ES-I3 (cell line): ENCODE measurements around the gene C22orf31.

Experiments used
- H3K36me3 ChIP-seq: 2 replicates; pipeline ENCODE4 v1.6.1; 2013; ENCODE audit warnings: mild to moderate bottlenecking, low read length, control low read depth, moderate library complexity; ENCODE audit not compliant: insufficient read depth
- H3K4me1 ChIP-seq: 2 replicates; pipeline ENCODE4 v1.6.1; 2013; ENCODE audit warnings: mild to moderate bottlenecking, control low read depth, low read length; ENCODE audit not compliant: insufficient read depth
- H3K9ac ChIP-seq: 2 replicates; pipeline ENCODE4 v1.6.1; 2013; ENCODE audit warnings: low read depth, mild to moderate bottlenecking, low read length, moderate library complexity
- H3K9me3 ChIP-seq: 2 replicates; pipeline ENCODE4 v1.6.1; 2013; ENCODE audit warnings: mild to moderate bottlenecking, low read length, moderate library complexity; ENCODE audit not compliant: control insufficient read depth, insufficient read depth

C22orf31 gene

DNA sequence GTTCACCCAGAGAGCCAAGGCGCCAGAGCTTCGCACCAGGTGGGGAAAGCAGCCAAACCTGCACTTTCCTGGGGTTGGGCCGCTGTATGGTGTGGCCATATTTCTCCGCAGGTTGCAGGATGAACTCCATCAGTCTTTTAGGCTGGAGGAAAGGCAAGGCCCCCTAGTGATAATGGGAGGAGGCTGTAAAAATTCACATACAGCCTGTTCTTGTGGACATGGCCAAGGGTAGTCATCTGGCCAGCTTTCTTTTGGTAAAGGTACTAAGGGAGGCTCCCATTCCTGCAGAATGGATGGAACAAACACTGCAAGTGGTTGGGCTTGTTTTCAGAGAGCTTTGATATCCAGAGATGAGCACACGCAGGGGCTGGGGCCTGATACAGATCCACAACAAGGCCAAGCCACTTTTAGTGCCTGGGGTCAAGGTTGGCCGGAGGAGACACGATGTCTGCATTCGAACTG lies 29.6 kb downstream of the C22orf31 start:
- H3K4me1 ChIP-seq = peaks cover 34% of the 10 kb centered on the region
- H3K9ac ChIP-seq = peak overlapping the region; percentile 14; the same call in 1 of the 2 replicates
- no peaks in the 10 kb centered on the region for H3K9me3 ChIP-seq
- H3K36me3 ChIP-seq = no peaks in the 10 kb centered on the region

DNA sequence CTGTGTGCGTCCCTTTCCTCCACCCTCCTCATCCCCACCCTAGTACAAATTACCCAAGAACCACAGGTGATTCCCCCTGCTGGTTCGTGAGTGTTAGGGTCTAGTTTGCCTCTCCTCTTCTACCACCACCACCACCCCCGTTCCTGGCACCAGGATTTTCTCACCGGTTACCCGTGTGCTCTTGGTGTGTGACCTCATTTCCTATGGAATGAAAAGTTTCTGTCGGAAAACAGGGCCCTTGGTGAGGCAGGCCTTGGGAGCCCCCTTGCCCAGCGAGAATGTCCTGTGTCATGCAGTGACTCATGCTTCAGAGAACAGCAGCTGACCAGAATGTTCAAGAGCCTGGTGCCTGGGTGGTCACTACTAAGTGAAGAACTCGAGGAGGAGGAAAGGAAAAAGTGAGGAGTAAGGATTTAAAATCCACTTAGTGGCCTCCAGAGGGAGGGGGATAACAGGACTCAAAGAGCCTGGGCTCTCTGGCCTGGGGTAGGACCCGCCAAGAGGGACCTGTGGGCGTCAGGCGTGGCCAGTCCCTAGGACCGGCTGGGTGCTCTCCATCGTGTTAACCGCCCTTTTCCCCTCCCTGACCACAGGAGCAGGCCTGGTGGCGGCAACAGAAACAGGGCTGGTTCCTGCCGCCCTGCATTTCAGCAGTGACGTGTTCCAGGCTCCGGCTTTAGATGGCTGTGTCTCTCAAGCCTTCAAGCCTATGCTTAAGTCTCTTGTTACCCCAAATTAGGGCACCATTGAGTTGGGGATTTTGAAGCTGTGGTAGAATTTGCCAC lies 30.2 kb downstream of the C22orf31 start:
- Histone ChIP-seq H3K9me3 (no peaks in the 10 kb centered on the region), H3K36me3 (no peaks in the 10 kb centered on the region; the same call in 1 of the 2 replicates), H3K9ac (peak overlapping the region; percentile 60), H3K4me1 (peaks cover 34% of the 10 kb centered on the region)

DNA sequence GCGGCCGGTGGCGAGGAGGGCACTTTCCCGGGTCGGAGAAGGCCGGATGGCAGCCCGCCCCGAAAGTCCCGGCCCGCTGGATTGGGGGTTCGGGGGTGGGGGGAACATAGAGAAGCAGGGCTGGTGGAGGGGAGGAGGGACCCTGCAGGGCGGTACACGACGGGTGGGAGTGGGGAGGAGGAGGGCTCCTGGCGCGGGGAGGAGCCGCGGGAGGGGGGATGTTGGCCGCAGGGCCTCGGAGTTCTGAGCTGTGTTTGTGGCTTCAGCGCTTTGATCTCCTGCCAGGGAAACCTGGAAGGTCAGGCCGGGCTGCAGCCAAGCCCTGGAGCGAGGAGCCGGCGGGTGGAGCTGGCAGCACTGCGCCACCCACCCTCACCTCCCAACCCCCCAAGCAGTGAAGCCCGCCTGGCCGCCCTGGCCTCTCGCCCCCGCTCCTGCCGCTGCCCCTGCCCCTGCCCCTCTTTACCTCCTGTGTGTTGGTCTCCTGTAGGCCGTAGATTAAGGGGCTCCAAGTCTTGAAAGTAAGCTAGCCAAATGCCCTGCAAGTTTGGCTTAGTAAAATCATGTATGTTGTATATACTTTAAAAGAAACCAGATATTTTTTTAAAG lies 30.9 kb downstream of the C22orf31 start:
- H3K9ac ChIP-seq = peak overlapping the region; percentile 60
- no peaks in the 10 kb centered on the region for H3K9me3 ChIP-seq
- peaks cover 34% of the 10 kb centered on the region for H3K4me1 ChIP-seq
- H3K36me3 ChIP-seq = no peaks in the 10 kb centered on the region; the same call in 1 of the 2 replicates

DNA sequence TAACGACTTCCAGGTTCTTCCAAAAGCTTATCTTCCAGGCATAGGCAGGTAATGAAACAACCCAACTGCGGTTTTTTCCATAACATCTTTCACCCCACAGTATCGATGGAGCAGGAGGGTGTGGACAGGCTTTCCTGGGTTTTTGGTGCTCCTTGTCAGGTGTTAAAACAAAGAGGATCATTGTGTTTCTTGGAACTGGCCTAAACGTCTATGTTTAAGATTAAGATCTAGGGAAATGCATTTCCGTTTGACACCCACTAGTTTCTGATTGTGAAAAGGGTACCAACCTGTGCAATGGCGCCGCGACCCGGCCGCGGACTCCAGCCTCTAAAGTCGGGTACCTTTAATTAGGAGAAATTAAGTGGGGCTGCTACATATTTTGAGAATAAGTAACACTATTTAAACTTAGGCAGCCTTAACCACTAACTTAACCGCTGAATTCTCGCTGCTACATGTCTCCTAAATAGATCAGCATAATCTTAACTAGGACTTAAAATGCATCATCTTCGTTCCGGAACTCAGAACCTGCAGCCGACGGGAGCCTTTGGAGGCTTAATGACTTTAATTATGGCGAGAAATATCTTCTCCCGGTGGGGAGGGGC lies 31.5 kb downstream of the C22orf31 start:
- Histone ChIP-seq H3K4me1 (peaks cover 34% of the 10 kb centered on the region), H3K9me3 (no peaks in the 10 kb centered on the region), H3K9ac (peak overlapping the region; percentile 60), H3K36me3 (no peaks in the 10 kb centered on the region; the same call in 1 of the 2 replicates)

DNA sequence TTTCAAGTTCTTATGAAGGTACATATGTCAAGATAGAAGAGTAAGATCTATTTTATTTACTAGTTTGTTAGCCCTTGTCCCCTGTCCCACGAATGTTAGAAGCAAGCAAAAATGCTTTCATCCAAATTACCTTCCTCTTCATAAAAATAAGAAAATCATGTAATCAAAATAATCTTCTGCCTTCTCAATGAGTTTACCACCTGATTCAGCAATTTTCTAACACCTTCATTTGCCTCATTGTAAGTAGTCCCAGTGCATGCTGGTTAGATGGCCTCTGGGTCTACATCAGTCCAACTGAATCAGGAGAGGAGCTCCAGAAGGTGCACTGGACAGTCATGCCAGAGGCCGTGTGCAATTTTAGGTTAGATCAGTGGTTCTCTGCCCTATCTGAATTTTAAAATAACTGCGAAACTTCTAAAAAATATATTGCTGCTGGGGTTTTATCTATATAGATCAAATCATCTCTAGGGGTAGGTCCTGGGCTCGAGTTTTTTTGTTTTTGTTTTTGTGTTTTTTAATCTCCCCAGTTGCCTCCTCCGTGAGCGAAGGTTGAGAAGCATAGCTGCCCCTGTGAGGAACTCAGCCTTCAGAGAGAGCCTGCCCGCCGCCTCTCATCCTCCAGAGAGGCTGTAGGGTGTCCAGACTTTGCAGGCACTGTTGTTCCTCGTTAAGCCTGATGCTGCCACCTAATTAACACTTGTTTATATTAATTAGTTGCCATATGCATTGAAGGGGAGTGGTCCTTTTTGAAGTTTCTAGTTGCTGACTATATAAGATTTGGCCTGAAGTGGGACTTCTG lies 32.2 kb downstream of the C22orf31 start:
- H3K9ac ChIP-seq = peak overlapping the region; percentile 60; the same call in 1 of the 2 replicates
- H3K4me1 ChIP-seq = peaks cover 34% of the 10 kb centered on the region
- no peaks in the 10 kb centered on the region; the same call in 1 of the 2 replicates for H3K36me3 ChIP-seq
- no peaks in the 10 kb centered on the region for H3K9me3 ChIP-seq

DNA sequence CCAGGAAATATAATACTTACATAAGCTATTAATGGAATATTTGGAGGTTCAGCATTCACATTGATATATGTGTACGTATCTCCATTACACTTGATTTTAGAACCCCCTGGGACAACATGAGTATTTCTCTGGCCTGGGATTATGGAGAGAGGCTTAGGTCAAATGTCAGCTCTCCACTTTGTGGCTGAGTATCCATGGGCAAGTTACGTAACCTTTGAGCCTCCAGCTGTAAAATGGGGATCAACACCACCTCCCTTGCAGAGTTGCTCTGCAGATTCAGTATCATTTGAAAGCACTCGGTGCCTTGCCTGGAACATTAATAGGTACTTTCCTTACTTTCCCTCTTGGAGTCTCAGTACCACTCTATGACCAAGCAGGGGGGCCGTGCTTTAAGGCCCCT lies 33.2 kb downstream of the C22orf31 start:
- Histone ChIP-seq H3K9ac (no peak overlapping the region), H3K4me1 (peaks cover 38% of the 10 kb centered on the region), H3K36me3 (no peaks in the 10 kb centered on the region; the same call in 1 of the 2 replicates), H3K9me3 (no peaks in the 10 kb centered on the region)

DNA sequence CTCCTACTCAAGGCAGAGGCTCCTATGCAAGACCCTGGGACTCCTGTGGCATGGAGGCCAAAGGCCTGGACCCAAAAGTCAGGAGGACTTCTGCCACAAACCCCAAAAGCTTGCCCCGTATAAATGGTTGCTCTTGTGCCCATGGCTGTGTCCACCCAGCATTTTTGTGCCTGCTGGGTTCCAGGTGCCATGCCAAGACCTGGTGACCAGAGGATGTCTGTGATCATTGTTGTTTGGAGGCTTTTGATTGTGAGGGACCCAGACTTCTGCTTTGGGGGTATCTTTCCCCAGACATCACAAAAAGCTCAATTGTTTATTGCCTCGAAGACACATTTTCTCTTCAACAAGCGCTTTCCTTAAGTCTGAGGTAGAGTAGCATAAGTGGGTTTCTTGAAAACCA lies 35.1 kb downstream of the C22orf31 start:
- no peak overlapping the region for H3K9ac ChIP-seq
- H3K9me3 ChIP-seq = no peaks in the 10 kb centered on the region
- H3K4me1 ChIP-seq = peaks cover 32% of the 10 kb centered on the region
- H3K36me3 ChIP-seq = no peaks in the 10 kb centered on the region; the same call in 1 of the 2 replicates

DNA sequence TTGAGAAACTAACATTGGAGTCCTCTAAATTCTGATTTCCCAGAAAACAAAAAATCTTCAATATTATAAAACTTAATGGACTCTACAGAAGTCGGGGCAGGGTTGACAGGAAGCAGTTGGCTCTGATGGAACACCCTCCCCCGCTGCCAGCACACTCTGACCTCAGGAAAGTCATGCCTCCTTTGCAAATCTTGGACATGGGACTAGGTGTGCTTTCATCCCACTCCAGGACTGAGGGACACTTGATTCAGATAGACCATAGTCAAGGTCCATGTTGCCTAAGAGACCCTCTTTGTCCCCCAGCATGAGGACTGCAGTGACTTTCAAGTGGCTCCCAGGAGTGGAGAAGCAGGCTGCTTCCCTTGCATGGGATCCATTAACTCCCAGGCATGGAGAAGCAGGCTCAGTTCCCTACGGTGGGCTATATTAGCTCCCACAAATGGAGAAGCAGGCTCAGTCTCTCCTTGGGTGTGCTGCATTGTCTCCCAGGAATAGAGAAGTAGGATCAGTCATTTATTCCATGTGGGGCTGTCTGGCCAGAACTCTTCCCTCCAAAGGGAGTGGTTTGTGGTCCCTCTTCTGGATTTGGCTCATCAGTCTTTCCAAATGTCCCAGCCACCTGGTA lies 38.3 kb downstream of the C22orf31 start:
- H3K9me3 ChIP-seq = 0 out of 2 replicates have a peak, but pooled peaks cover 3% of the 10 kb centered on the region
- H3K36me3 ChIP-seq = no peaks in the 10 kb centered on the region; the same call in 1 of the 2 replicates
- no peak overlapping the region for H3K9ac ChIP-seq
- H3K4me1 ChIP-seq = peaks cover 13% of the 10 kb centered on the region

DNA sequence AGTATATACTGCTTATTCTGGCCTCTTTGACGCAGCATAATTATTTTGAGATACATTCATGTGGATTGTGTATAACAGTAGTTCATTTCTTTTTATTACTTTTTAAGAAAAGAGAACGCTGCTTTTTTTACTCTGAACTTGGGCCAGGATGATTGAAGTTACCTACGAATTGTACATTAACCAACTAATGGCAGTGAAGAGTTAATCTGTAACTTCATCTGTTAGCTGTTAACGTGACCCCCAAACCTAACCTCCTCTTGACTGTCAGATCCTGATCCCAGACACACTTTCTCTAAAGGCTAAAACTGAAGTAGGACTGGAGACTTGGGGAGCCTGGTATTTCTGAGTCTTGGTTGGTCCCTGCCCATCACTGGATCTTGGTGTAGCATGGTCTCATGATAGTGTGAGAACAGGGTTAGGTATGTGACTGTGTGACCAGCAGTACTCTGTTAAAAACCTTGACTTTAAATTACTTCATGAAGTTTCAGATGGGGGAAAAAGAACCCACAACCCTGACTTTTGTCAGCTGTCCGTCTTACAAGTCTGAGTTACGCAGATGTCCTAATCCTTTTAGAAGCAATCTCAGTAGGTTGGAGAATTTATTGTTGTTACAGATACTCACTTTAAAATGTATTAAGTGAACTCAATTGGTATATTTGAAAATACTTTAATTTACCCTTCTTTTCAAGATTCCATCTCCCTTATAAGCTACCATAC lies 39.4 kb downstream of the C22orf31 start:
- H3K9ac ChIP-seq = no peak overlapping the region
- 0 out of 2 replicates have a peak, but pooled peaks cover 3% of the 10 kb centered on the region for H3K9me3 ChIP-seq
- no peaks in the 10 kb centered on the region; the same call in 1 of the 2 replicates for H3K36me3 ChIP-seq
- peaks cover 11% of the 10 kb centered on the region for H3K4me1 ChIP-seq

DNA sequence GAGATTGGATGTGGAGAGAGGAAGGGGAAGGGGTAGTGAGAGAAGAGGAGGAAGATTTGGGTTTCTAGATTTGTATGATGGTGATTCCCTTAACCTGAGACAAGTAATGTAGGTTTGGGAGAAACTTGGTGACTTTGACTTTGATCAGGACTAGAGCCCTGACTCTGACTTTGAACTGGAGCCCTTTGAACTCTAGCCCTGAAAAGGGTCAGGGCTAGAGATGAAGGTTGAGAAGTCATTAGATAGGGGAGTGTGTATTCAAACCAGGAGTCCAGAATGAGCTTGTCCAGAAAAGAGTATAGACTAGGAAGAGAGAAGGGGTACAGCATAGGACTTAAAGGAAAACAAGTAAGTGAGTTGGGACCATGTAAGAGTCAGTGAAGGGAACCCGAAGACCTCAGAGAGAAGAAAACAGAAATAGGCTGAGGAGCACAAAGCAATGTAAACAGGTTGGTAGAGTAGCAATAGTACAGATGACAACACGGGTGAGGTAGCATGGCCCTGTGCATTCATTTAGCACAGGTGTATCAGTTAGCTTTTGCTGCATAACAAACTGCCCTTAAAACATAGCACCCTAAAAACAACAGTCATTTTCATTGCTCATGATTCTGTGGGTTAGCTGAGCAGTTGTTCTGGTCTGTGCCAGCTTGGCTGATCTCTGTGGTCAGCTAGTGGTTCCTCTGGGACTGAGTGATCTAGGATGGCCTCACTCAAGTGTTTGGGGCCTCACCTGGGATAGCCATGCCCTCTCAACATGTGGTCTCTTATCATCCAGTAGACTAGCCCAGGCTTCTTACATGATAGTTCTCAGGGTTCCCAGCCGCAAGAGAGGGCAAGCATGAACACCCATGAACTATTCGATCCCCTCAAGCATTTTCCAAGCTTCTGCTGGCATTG lies 43.1 kb downstream of the C22orf31 start:
- Histone ChIP-seq H3K9me3 (0 out of 2 replicates have a peak, but pooled peaks cover 3% of the 10 kb centered on the region), H3K36me3 (no peaks in the 10 kb centered on the region), H3K4me1 (peaks cover 25% of the 10 kb centered on the region), H3K9ac (no peak overlapping the region)

DNA sequence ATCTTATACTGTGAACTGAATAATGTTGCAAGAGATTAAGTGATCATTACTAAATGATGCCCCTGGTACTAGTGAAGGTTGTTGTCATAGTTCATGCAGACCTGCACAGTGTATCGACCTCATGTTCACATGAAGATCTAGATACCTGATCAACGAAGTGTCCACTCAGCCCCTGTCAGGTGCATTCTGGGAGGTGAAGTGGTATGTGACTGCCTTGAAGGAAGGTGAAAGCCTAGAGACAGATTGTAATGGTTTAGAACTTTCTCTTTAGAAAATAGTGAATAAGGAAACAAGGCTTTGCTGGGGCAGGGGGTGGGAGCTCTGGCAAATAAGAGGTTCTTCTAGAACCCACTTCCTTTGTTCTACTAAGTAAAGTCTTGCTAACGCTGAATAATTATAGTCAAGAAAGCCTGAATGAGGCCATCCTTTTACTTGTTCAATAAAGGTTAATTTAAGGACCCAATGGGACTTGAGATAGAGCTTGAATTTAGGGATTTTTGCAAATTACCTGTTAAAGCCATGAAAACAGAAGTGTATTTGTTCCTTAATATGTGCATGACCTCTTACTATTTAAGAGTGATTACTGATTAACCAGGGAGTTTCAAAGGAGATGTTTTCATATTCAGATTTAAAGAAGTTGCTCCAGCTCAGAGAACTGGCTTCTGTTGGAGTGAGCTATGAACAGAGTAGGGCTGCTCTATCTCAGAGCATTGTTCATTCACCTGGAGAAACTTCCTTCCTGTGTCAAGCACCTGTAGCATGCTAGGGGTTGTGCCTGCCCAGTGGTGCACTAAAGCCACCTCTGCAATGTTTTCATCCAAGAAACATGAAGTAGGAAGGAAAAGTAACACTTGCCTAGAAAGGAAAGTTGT lies 45.3 kb downstream of the C22orf31 start:
- Histone ChIP-seq H3K9me3 (0 out of 2 replicates have a peak, but pooled peaks cover 3% of the 10 kb centered on the region), H3K4me1 (peaks cover 20% of the 10 kb centered on the region; the same call in 1 of the 2 replicates), H3K36me3 (0 out of 2 replicates have a peak, but pooled peaks cover 4% of the 10 kb centered on the region), H3K9ac (no peak overlapping the region)
